ENCODE results near the gene VSIG10L2. TPM values are rescaled to one million over a fixed set of nuclear protein-coding genes. Genes with fewer than 3 reads are reported as not detected.

VSIG10L2 gene
- polyA plus RNA-seq, 2 of the 4 experiments (the other 2 are of a cell fraction), result not detected

DNA sequence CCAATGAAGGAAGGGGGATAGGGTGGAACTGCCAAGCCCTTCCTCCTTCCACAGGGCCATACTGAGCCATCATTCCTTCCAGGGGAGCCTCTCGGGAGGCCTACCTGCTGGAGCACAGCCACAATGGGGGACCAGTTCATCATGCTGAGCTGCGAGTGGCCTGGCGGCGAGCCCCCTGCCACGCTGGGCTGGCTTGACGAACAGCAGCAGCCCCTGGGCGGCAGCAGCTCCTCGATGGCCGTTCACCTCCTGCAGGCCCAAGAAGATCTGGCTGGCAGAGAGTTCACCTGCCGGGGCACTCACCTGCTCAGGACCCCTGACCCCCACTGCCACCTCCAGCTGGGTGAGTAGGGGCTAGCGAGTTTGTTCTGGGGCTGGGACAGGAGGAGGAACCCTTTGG lies 5.9 kb downstream of the VSIG10L2 start:
- no peak for FAIRE-seq

DNA sequence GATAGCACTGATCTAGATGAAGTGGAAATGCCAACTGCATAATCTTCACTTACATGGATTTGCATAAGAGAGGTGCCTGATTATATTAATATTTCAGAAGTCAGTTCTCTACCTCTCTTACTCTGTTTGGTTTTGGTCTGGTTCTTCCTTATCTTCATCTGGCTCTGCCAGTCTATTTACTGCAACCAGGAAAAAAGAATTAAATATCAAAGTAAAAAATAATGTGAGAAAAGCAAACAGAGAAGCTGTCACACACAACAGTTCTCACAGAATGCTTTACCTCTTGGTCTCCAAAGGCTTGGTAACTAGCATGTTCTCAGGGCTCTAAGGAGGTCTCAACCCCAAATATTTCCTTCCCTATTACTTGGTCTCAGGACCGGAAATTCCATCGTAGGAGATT lies 6.7 kb downstream of the VSIG10L2 start:
- Histone ChIP-seq H3K4me3 (no peak overlapping the region), H3K27ac (no peak overlapping the region), H3K4me1 (no peaks in the 10 kb centered on the region), H3K9me3 (no peaks in the 10 kb centered on the region), H3K4me2 (no peak overlapping the region)
- no peak for TF ChIP-seq NFE2L2 (conservative IDR thresholded peaks at IDR 0.05; ENCODE audit: low read length)
- WGBS (ENCODE audit: missing lambda C conversion rate), result 83% methylated on average over 2 of the region's 2 CpGs
- FAIRE-seq (no peak), ATAC-seq (no peak), DNase-seq (ENCODE audit: low read depth in 1 of 2, low spot score in 1 of 2) (no peak)
- POLR2A ChIA-PET, result no interaction called here
- CTCF ChIA-PET, result interaction anchor here (1.4 kb wide), 1 partner anchor 11 kb away, joined by 3 read pairs; no protein-coding TSS in a partner anchor

More for the DNA sequence above, 5.9 kb downstream of the VSIG10L2 start:
- 40% methylated on average over 2 of the region's 11 CpGs for WGBS (ENCODE audit: missing lambda C conversion rate)
- Histone ChIP-seq H3K4me1 (no peaks in the 10 kb centered on the region), H3K4me3 (no peak overlapping the region), H3K4me2 (no peak overlapping the region), H3K9me3 (no peaks in the 10 kb centered on the region), H3K27ac (no peak overlapping the region)
- TF ChIP-seq NFE2L2 (conservative IDR thresholded peaks at IDR 0.05; ENCODE audit: low read length), result no peak
- no peak for TF ChIP-seq RFX5 (IDR thresholded peaks at IDR 0.05)
- no peak for TF ChIP-seq HEYL (CRISPR knock-in tag; IDR thresholded peaks at IDR 0.05)
- TF ChIP-seq CHD2 (IDR thresholded peaks at IDR 0.05; ENCODE audit: low read length, partially characterized antibody), result no peak
- TF ChIP-seq, protein P1, sequence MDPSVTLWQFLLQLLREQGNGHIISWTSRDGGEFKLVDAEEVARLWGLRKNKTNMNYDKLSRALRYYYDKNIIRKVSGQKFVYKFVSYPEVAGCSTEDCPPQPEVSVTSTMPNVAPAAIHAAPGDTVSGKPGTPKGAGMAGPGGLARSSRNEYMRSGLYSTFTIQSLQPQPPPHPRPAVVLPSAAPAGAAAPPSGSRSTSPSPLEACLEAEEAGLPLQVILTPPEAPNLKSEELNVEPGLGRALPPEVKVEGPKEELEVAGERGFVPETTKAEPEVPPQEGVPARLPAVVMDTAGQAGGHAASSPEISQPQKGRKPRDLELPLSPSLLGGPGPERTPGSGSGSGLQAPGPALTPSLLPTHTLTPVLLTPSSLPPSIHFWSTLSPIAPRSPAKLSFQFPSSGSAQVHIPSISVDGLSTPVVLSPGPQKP (IDR thresholded peaks at IDR 0.05; ENCODE audit: low read depth, low read length), result no peak
- no peak for TF ChIP-seq MYC (IDR thresholded peaks at IDR 0.05; ENCODE audit: borderline replicate concordance, low read length)
- no peak for TF ChIP-seq RARB (CRISPR knock-in tag; IDR thresholded peaks at IDR 0.05)
- TF ChIP-seq HOXB13 (CRISPR knock-in tag; IDR thresholded peaks at IDR 0.05; ENCODE audit: low read depth), result no peak
- no peak for TF ChIP-seq HDAC2 (IDR thresholded peaks at IDR 0.05)
- TF ChIP-seq, protein P2, sequence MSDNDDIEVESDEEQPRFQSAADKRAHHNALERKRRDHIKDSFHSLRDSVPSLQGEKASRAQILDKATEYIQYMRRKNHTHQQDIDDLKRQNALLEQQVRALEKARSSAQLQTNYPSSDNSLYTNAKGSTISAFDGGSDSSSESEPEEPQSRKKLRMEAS (IDR thresholded peaks at IDR 0.05), result no peak
- no peak for TF ChIP-seq TFCP2L1 (CRISPR knock-in tag; IDR thresholded peaks at IDR 0.05)
- TF ChIP-seq ZNF302 (CRISPR knock-in tag; IDR thresholded peaks at IDR 0.05), result no peak
- TF ChIP-seq MAZ (IDR thresholded peaks at IDR 0.05; ENCODE audit: borderline replicate concordance, low read depth, low read length), result no peak
- TF ChIP-seq, protein P3, sequence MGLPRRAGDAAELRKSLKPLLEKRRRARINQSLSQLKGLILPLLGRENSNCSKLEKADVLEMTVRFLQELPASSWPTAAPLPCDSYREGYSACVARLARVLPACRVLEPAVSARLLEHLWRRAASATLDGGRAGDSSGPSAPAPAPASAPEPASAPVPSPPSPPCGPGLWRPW (IDR thresholded peaks at IDR 0.05), result no peak
- no peak for TF ChIP-seq FOXS1 (CRISPR knock-in tag; IDR thresholded peaks at IDR 0.05)
- DNase-seq (ENCODE audit: low read depth in 1 of 2, low spot score in 1 of 2) (no peak), ATAC-seq (no peak)
- CTCF ChIA-PET, result interaction anchor here (1.4 kb wide), 1 partner anchor 10 kb away, joined by 3 read pairs; no protein-coding TSS in a partner anchor
- POLR2A ChIA-PET, result no interaction called here

DNA sequence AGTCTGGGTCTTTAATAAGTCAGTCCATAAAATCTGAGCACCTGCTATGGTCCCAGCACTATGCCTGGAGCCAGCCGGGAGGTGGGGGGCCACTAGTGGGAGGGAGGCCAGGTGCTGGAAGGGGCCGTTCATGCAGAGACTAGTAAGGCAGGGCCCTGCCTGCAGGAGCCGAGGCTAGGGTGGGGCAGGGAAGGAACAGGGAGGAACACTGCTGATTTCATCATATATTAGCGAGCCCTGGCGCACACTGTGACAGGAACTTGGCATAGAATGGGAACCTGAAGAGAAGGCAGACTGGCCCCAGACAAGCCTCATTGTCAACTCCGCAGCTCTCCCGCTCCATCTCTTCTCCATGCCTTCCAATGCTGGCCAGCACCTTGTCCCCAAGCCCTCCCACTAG lies 7.1 kb downstream of the VSIG10L2 start:
- no peak for TF ChIP-seq HEYL (CRISPR knock-in tag; IDR thresholded peaks at IDR 0.05)
- no peak for TF ChIP-seq ZSCAN20 (CRISPR knock-in tag; IDR thresholded peaks at IDR 0.05)
- TF ChIP-seq EHF (CRISPR knock-in tag; IDR thresholded peaks at IDR 0.05), result no peak
- TF ChIP-seq SMC3 (IDR thresholded peaks at IDR 0.05), result no peak
- TF ChIP-seq, protein P4, sequence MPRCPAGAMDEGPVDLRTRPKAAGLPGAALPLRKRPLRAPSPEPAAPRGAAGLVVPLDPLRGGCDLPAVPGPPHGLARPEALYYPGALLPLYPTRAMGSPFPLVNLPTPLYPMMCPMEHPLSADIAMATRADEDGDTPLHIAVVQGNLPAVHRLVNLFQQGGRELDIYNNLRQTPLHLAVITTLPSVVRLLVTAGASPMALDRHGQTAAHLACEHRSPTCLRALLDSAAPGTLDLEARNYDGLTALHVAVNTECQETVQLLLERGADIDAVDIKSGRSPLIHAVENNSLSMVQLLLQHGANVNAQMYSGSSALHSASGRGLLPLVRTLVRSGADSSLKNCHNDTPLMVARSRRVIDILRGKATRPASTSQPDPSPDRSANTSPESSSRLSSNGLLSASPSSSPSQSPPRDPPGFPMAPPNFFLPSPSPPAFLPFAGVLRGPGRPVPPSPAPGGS (IDR thresholded peaks at IDR 0.05), result no peak
- TF ChIP-seq FOXS1 (CRISPR knock-in tag; IDR thresholded peaks at IDR 0.05), result no peak
- TF ChIP-seq SREBF2 (IDR thresholded peaks at IDR 0.05), result no peak
- Histone ChIP-seq H3K27ac (no peak overlapping the region), H3K9me3 (no peaks in the 10 kb centered on the region), H3K4me2 (no peak overlapping the region), H3K4me3 (no peak overlapping the region), H3K4me1 (no peaks in the 10 kb centered on the region)
- POLR2A ChIA-PET, result no interaction called here
- ATAC-seq (no peak), DNase-seq (ENCODE audit: low read depth in 1 of 2, low spot score in 1 of 2) (no peak), FAIRE-seq (no peak)
- CTCF ChIA-PET, result no interaction called here
- 80% methylated on average over 4 of the region's 7 CpGs for WGBS (ENCODE audit: missing lambda C conversion rate)
